Stomach (tissue), 4 donors: Measurements from ENCODE around the gene ANKRD11.

Experiments used
- POLR2A ChIP-seq, 4 donors: fragments of 450-650 bp; IDR thresholded peaks; one replicate each; pipeline ENCODE4 v1.6.1; 2016; ENCODE audit warnings: antibody characterized with exemption in 4 of 4, control low read depth in 2 of 4, mild to moderate bottlenecking in 1 of 4, moderate library complexity in 1 of 4
- POLR2AphosphoS5 ChIP-seq, 3 donors: sonication (generic); formaldehyde crosslinking; IDR thresholded peaks; one replicate each; pipeline ENCODE4 v1.6.1; 2016; ENCODE audit warnings: antibody characterized with exemption in 3 of 3

DNA sequence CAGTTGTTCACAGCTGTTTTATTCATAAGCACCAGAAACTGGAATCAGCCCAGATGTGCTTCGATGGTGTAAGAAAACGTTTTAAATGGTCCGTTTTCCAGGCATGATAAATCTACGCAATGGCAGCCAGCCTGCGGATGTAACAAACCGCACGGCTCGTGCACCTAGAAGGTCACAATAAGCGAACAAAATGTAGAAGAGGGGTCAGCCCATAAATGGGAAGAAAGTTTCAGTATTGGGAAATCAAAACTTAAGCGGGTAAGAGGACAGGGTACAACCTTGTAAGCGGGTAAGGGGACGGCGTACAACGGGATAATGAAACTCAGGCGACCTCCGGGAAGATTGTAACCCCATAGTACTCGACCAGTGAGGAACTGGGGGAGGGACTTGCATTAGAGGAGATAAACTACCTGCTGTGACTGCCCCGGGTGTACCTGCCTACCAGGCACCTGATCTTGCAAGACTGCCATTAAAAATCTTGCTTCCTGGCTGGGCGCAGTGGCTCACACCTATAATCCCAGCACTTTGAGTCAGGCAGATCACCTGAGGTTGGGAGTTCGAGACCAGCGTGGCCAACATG lies 66.6 kb downstream of the ANKRD11 start:
- TF ChIP-seq POLR2A (IDR thresholded peaks at IDR 0.05) (no peak), POLR2AphosphoS5 (IDR thresholded peaks at IDR 0.05) (no peak)
